ENCODE data around the gene PLSCR3.

DNA sequence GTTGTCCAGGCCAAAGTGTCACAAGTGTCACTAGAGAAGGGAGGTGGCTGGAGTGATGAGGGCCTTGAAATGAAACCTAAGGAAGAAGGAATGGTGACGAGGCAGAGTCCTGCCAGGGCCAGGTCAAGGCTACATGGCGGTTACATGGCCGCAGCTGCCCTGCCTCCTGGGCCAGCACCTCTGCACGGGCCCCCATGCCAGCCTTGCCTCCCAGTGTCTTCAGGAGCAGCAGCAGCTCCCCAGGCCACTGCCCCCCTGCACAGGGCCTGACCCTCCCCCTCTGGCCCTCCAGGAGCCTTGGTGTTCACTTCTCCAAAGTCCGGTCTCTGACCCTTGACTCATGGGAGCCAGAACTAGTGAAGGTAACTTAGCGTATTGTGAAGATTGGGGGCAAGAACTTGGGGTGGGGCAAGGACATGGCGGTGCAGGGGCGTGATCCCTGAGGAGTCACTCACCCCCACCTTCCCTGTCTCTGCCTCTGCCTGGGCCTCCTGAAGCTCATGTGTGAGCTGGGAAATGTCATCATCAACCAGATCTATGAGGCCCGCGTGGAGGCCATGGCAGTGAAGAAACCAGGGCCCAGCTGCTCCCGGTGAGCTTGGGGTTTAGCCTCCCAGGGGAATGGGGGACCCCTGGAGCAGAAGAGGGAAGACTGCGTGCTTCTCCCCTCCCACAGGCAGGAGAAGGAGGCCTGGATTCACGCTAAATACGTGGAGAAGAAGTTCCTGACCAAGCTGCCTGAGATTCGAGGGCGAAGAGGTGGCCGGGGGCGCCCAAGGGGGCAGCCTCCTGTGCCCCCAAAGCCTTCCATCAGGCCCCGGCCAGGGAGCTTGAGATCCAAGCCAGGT is 46.5 kb downstream of the PLSCR3 start:
- TF ChIP-seq, protein P1, sequence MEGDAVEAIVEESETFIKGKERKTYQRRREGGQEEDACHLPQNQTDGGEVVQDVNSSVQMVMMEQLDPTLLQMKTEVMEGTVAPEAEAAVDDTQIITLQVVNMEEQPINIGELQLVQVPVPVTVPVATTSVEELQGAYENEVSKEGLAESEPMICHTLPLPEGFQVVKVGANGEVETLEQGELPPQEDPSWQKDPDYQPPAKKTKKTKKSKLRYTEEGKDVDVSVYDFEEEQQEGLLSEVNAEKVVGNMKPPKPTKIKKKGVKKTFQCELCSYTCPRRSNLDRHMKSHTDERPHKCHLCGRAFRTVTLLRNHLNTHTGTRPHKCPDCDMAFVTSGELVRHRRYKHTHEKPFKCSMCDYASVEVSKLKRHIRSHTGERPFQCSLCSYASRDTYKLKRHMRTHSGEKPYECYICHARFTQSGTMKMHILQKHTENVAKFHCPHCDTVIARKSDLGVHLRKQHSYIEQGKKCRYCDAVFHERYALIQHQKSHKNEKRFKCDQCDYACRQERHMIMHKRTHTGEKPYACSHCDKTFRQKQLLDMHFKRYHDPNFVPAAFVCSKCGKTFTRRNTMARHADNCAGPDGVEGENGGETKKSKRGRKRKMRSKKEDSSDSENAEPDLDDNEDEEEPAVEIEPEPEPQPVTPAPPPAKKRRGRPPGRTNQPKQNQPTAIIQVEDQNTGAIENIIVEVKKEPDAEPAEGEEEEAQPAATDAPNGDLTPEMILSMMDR (IDR thresholded peaks at IDR 0.05) = no peak
- TF ChIP-seq POLR2A (IDR thresholded peaks at IDR 0.05) = no peak

Data from thyroid gland (tissue), 4 donors.